PC-9 (cell line): ENCODE measurements around the gene RAB37. TPM values are rescaled to one million over a fixed set of nuclear protein-coding genes. Genes with fewer than 3 reads are reported as not detected.

Experiments used
- BruUV-seq: library from RNA; stranded (reverse); fragments of 400-500 nt; replicated peaks from 2 replicates; lab custom pipeline; 2021; lab: Mats Ljungman, UMichigan
- CTCF ChIA-PET: fragments of 300-600 bp; sonication (Branson Sonifier 250); formaldehyde crosslinking; loops from one replicate; lab custom pipeline; 2022; ENCODE audit warnings: antibody characterized with exemption; lab: Charles Lee
- POLR2A ChIA-PET: fragments of 300-600 bp; sonication (Branson Sonifier 250); formaldehyde crosslinking; loops from one replicate; lab custom pipeline; 2022; ENCODE audit warnings: antibody characterized with exemption; ENCODE audit not compliant: unreplicated experiment; lab: Charles Lee
- DNase-seq, 2 experiments: peaks; one replicate each; pipeline versions ENCODE4 v3.0.0 to v3.0.0-alpha.2; 2015 to 2022; ENCODE audit warnings: mixed read lengths in 1 of 2
- H2AFZ ChIP-seq: fragments of 200-600 bp; sonication (generic); 2 replicates; pipeline ENCODE4 v1.8.1; 2017; ENCODE audit warnings: antibody characterized with exemption
- H3F3A ChIP-seq: fragments of 200-600 bp; sonication (generic); 2 replicates; pipeline ENCODE4 v1.8.1; 2017; ENCODE audit warnings: antibody characterized with exemption, mild to moderate bottlenecking, low read depth; ENCODE audit not compliant: insufficient read depth
- H3K27ac ChIP-seq: fragments of 200-600 bp; sonication (generic); 2 replicates; pipeline ENCODE4 v1.6.1; 2016; ENCODE audit warnings: mixed run types
- H3K27me3 ChIP-seq: fragments of 200-600 bp; sonication (generic); 2 replicates; pipeline ENCODE4 v1.6.1; 2016; ENCODE audit warnings: low read depth, mixed run types; ENCODE audit not compliant: insufficient read depth
- H3K36me3 ChIP-seq: fragments of 200-600 bp; sonication (generic); 2 replicates; pipeline ENCODE4 v1.6.1; 2016; ENCODE audit warnings: low read depth, mixed run types
- H3K4me1 ChIP-seq: fragments of 200-600 bp; sonication (generic); replicated peaks from 2 replicates; pipeline ENCODE4 v1.6.1; 2016; ENCODE audit warnings: mixed run types; ENCODE audit not compliant: insufficient read depth
- H3K4me2 ChIP-seq: fragments of 200-600 bp; sonication (generic); 2 replicates; pipeline ENCODE4 v1.6.1; 2017; ENCODE audit warnings: mixed run types
- H3K4me3 ChIP-seq: fragments of 200-600 bp; sonication (generic); 2 replicates; pipeline ENCODE4 v1.6.1; 2016; ENCODE audit warnings: mixed run types
- H3K79me2 ChIP-seq: fragments of 200-600 bp; sonication (generic); 2 replicates; pipeline ENCODE4 v1.6.1; 2017; ENCODE audit warnings: low read depth, mixed run types
- H3K9me2 ChIP-seq: fragments of 200-600 bp; sonication (generic); 2 replicates; pipeline ENCODE4 v1.8.1; 2017; ENCODE audit warnings: mild to moderate bottlenecking; ENCODE audit not compliant: insufficient read depth
- H3K9me3 ChIP-seq: fragments of 200-600 bp; sonication (generic); 2 replicates; pipeline ENCODE4 v1.8.1; 2016; ENCODE audit warnings: low read depth; ENCODE audit not compliant: insufficient read depth
- H4K20me1 ChIP-seq: fragments of 200-600 bp; sonication (generic); 2 replicates; pipeline ENCODE4 v1.8.1; 2017; ENCODE audit not compliant: insufficient read depth
- EZH2 ChIP-seq: fragments of 200-600 bp; sonication (generic); IDR thresholded peaks from 2 replicates; pipeline ENCODE4 v1.8.0; 2017; ENCODE audit warnings: antibody characterized with exemption, low read depth
- intact Hi-C: fragments of 100-400 bp; cut with micrococcal nuclease; formaldehyde crosslinking; loops from one replicate; pipeline ENCODE4 v1.10.0; 2022; ENCODE audit not compliant: unreplicated experiment
- total RNA-seq: library from RNA; stranded (reverse); gene quantifications from 2 replicates; pipeline ENCODE4 v1.2.3, GENCODE V29; 2021
- TF ChIP-seq, protein P1 (sequence below): fragments of 200-600 bp; sonication (generic); conservative IDR thresholded peaks from 2 replicates; pipeline ENCODE4 v1.6.1; 2017; ENCODE audit warnings: mixed run types, antibody characterized with exemption, mild to moderate bottlenecking, moderate library complexity

Gene RAB37
- total RNA-seq, 1 experiment from 2014 or later = not detected

DNA sequence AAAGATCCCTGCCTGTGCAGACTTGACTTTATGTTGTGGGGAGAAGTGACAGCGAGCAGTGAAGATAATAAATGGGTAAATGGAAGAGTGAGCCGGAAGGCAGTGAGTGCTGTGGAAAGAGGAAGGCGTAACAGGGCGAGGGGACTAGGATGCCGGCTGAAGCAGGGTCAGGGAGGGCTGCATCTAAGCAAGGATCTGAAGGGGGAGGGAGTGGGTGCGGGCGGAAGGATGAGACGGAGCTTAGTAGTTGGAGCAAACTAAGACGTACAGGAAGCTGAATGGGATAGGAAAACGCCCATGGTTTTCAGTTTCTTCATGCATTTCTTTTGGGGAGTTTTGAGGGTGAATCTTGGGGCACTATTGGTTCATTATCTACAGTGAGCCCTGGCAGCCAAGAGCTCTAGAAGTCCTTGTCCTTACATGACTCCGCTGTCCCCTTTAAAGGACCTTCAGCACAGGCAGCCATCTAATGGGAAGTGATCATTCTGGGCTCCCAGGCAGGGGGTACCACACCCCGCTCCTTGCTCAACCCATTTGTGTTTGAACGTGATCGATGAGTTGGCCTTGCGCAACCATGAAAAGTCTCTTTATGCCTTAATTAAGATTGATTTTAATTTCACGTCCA, 49.5 kb downstream of the RAB37 start:
- BruUV-seq = no TSS peak
- POLR2A ChIA-PET = no interaction called here
- Histone ChIP-seq H3K27ac (no peak overlapping the region), H3K4me3 (no peak overlapping the region), H3K4me2 (no peak overlapping the region), H4K20me1 (no peaks in the 10 kb centered on the region), H3K27me3 (no peaks in the 10 kb centered on the region), H3K9me3 (no peaks in the 10 kb centered on the region), H3K36me3 (no peaks in the 10 kb centered on the region), H2AFZ (no peak overlapping the region), H3K79me2 (no peaks in the 10 kb centered on the region), H3K9me2 (no peaks in the 10 kb centered on the region), H3K4me1 (no peaks in the 10 kb centered on the region), H3F3A (no peaks in the 10 kb centered on the region)
- CTCF ChIA-PET = interaction anchor here (0.6 kb wide), 1 partner anchor 172 kb away, joined by 3 read pairs; no protein-coding TSS in a partner anchor
- intact Hi-C loops = no loop called here
- no peak for TF ChIP-seq EZH2
- TF ChIP-seq, protein P1, sequence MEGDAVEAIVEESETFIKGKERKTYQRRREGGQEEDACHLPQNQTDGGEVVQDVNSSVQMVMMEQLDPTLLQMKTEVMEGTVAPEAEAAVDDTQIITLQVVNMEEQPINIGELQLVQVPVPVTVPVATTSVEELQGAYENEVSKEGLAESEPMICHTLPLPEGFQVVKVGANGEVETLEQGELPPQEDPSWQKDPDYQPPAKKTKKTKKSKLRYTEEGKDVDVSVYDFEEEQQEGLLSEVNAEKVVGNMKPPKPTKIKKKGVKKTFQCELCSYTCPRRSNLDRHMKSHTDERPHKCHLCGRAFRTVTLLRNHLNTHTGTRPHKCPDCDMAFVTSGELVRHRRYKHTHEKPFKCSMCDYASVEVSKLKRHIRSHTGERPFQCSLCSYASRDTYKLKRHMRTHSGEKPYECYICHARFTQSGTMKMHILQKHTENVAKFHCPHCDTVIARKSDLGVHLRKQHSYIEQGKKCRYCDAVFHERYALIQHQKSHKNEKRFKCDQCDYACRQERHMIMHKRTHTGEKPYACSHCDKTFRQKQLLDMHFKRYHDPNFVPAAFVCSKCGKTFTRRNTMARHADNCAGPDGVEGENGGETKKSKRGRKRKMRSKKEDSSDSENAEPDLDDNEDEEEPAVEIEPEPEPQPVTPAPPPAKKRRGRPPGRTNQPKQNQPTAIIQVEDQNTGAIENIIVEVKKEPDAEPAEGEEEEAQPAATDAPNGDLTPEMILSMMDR = no peak
- no peak for DNase-seq

DNA sequence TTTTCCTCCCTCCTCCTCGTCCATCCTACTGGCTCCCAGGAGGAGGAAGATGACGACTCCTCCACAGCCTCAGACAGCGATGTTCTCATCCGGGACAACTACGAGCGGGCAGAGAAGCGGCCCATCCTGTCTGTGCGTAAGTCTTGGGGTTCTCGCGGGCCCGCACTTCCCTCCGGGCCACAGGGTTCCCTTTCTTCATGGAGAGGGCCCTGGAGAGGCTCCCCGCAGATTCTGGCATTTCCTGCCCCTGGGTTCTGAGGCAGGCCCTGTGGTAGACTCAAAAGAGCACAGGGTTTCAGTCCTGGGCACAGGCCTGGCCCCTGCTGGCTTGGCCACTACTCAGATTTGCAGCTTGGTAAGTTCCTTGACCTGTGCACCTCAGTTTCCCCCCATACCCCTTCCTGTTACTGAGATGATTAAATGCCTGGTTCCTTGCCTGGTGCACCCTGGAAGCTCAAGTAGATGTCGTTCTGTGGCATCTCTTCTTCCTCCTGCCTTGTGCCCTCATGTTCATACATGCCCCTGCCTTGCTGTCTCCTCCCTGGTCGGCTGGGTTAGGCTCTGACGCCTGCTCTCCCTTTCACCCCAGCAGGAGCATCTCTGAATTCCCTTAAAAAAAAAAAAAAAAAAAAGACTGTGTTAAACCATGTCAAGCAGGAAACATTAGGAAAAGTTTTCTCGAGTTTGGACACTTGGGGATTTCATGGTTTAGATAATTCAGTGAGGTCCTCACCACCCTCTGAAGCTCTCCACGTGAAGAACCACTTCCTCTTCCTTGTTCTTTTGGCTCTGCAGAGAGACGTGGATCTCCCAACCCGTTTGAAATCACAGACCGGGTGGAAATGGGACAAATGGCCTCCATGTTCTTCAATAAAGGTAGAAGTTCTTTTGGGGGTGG, 53.4 kb downstream of the RAB37 start:
- no peak for DNase-seq
- no peaks in the 10 kb centered on the region for H3K4me1 ChIP-seq
- ChIA-PET POLR2A (no interaction called here), CTCF (interaction anchor here (0.7 to 0.9 kb wide), 2 partner anchors 40 to 68 kb away, joined by 3 read pairs; no protein-coding TSS in a partner anchor)
- H3K36me3 ChIP-seq = no peaks in the 10 kb centered on the region
- H4K20me1 ChIP-seq = no peaks in the 10 kb centered on the region
- BruUV-seq = no TSS peak
- H3K9me3 ChIP-seq = no peaks in the 10 kb centered on the region
- H3K27me3 ChIP-seq = no peaks in the 10 kb centered on the region
- intact Hi-C loops = no loop called here
- no peaks in the 10 kb centered on the region for H3K9me2 ChIP-seq
- no peak for TF ChIP-seq EZH2
- TF ChIP-seq, protein P1 = no peak
- no peak overlapping the region for H3K27ac ChIP-seq
- H2AFZ ChIP-seq = no peak overlapping the region
- no peaks in the 10 kb centered on the region for H3K79me2 ChIP-seq
- H3K4me2 ChIP-seq = no peak overlapping the region
- H3K4me3 ChIP-seq = no peak overlapping the region
- no peaks in the 10 kb centered on the region for H3F3A ChIP-seq

DNA sequence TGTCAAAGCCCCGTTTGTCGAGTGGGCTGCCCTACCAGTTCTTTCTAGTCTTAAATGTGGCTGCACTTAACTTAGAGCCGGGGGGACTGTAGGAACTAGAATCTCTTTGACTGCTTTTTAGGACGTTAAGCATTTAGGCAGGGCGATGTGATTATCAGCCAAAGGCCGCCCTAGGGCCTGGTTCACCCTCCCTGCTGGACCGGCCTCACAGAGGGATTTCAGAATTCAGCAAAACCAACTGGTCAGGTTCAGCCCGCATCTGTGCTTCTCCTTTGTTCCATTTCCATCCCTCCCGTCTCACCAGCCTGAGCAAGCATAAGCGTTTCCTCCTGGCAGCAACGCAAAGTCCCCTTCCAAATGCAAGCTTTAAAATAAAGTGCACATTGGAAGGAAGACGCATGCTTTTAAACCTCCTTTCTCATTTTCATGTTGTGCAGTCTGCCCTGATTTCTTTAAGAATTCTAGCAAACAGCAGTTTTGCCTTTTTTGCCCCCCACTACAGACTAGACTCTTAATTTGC, 55.6 kb downstream of the RAB37 start:
- DNase-seq = no peak
- CTCF ChIA-PET = interaction anchor here (0.7 kb wide), 1 partner anchor 196 kb away, joined by 6 read pairs; no protein-coding TSS in a partner anchor
- Histone ChIP-seq H3K36me3 (no peaks in the 10 kb centered on the region), H2AFZ (no peak overlapping the region), H3K4me2 (no peak overlapping the region), H3K79me2 (no peaks in the 10 kb centered on the region), H3K9me2 (no peaks in the 10 kb centered on the region), H3K27ac (no peak overlapping the region), H4K20me1 (no peaks in the 10 kb centered on the region), H3K27me3 (no peaks in the 10 kb centered on the region), H3K9me3 (no peaks in the 10 kb centered on the region), H3K4me3 (no peak overlapping the region), H3F3A (no peaks in the 10 kb centered on the region), H3K4me1 (no peaks in the 10 kb centered on the region)
- POLR2A ChIA-PET = no interaction called here
- no TSS peak for BruUV-seq
- TF ChIP-seq EZH2 = no peak
- intact Hi-C loops = no loop called here
